Measurements from ENCODE around the gene ZBTB18.

ZBTB18 gene

DNA sequence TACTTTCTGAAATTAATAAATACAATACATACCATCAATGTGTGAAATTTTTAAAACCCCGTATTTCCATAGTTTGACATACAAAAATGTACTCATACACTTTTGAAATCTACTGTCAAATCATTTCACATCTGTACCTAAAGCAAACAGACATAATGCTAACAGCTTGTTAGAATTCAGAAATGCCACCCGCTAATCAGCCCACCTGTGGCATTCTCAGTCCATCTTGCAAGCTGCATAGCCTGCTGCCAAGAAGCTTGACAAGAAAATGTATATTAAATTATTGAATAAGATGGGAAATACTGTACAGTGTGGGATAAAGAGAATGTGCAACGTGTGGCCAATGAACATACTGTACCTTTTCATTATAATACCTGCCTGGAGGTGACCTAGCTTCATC is 55.1 kb downstream of the ZBTB18 start:
- no peak overlapping the region for H3K4me3 ChIP-seq (ENCODE audit: low read depth, low read length)
- TF ChIP-seq, protein P1, sequence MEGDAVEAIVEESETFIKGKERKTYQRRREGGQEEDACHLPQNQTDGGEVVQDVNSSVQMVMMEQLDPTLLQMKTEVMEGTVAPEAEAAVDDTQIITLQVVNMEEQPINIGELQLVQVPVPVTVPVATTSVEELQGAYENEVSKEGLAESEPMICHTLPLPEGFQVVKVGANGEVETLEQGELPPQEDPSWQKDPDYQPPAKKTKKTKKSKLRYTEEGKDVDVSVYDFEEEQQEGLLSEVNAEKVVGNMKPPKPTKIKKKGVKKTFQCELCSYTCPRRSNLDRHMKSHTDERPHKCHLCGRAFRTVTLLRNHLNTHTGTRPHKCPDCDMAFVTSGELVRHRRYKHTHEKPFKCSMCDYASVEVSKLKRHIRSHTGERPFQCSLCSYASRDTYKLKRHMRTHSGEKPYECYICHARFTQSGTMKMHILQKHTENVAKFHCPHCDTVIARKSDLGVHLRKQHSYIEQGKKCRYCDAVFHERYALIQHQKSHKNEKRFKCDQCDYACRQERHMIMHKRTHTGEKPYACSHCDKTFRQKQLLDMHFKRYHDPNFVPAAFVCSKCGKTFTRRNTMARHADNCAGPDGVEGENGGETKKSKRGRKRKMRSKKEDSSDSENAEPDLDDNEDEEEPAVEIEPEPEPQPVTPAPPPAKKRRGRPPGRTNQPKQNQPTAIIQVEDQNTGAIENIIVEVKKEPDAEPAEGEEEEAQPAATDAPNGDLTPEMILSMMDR (conservative IDR thresholded peaks at IDR 0.05; ENCODE audit: low read depth, low read length) = no peak
- no peak for DNase-seq (ENCODE audit: low read depth)

All from choroid plexus epithelial cell (primary cell).